Measurements from ENCODE around the gene KCNMA1.

- TF ChIP-seq CTCF (IDR thresholded peaks at IDR 0.05; ENCODE audit: low read depth, low read length): peak; percentile 22
- no peak for TF ChIP-seq POLR2A (IDR thresholded peaks at IDR 0.05; ENCODE audit: extremely low read depth, insufficient read length)
- TF ChIP-seq, protein P1, sequence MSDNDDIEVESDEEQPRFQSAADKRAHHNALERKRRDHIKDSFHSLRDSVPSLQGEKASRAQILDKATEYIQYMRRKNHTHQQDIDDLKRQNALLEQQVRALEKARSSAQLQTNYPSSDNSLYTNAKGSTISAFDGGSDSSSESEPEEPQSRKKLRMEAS (IDR thresholded peaks at IDR 0.05; ENCODE audit: low read depth, low read length): no peak
- no peak for TF ChIP-seq MYC (IDR thresholded peaks at IDR 0.05; ENCODE audit: low read depth, low read length)
These were observed 63.2 kb downstream of the KCNMA1 start for GRCh38 chr10:77574438-77574837.

Measured in NB4 (cell line).